GM23338 (cell line): ENCODE measurements around the gene PPP2R5D.
"Not testable (repeated sequence)": the region's sequence is repeated elsewhere in the genome, so short reads cannot be mapped to it uniquely, and the experiment has no call there.

Source experiments
- CREB1 ChIP-seq: fragments of 250-450 bp; sonication (Bioruptor Pico); IDR thresholded peaks from 2 replicates; pipeline ENCODE4 v1.5.0; 2020; ENCODE audit warnings: low read depth, mild to moderate bottlenecking, moderate library complexity
- CTCF ChIP-seq, 2 experiments: fragments of 200-600 bp in 1 of 2; sonication (generic) in 1 of 2; conservative IDR thresholded peaks; 2 replicates each; pipeline versions ENCODE4 v1.5.1 to v1.6.1; 2016 to 2017; ENCODE audit warnings: antibody characterized with exemption in 2 of 2, low read depth in 2 of 2, mild to moderate bottlenecking in 2 of 2, moderate library complexity in 1 of 2
- ETS1 ChIP-seq: IDR thresholded peaks from 2 replicates; pipeline ENCODE4 v1.6.1; 2016; ENCODE audit warnings: antibody characterized with exemption
- EZH2 ChIP-seq: fragments of 200-600 bp; sonication (generic); IDR thresholded peaks from one replicate; pipeline ENCODE4 v1.8.0; 2017; ENCODE audit warnings: antibody characterized with exemption, mild to moderate bottlenecking, low read depth; ENCODE audit not compliant: unreplicated experiment
- EZH2phosphoT487 ChIP-seq: fragments of 200-600 bp; sonication (generic); IDR thresholded peaks from one replicate; pipeline ENCODE4 v1.8.1; 2018; ENCODE audit warnings: antibody characterized with exemption; ENCODE audit not compliant: unreplicated experiment
- JUNB ChIP-seq: IDR thresholded peaks from one replicate; pipeline ENCODE4 v1.6.1; 2016; ENCODE audit warnings: antibody characterized with exemption; ENCODE audit not compliant: unreplicated experiment
- NANOG ChIP-seq: IDR thresholded peaks from 2 replicates; pipeline ENCODE4 v1.6.1; 2016; ENCODE audit warnings: antibody characterized with exemption, borderline replicate concordance
- POLR2AphosphoS5 ChIP-seq: IDR thresholded peaks from 2 replicates; pipeline ENCODE4 v1.6.1; 2016; ENCODE audit warnings: antibody characterized with exemption, low read depth
- REST ChIP-seq: IDR thresholded peaks from one replicate; pipeline ENCODE4 v1.6.1; 2018; ENCODE audit warnings: antibody characterized with exemption; ENCODE audit not compliant: unreplicated experiment
- STAT1 ChIP-seq: IDR thresholded peaks from one replicate; pipeline ENCODE4 v1.6.1; 2016; ENCODE audit warnings: antibody characterized with exemption; ENCODE audit not compliant: unreplicated experiment
- ZNF114 ChIP-seq: fragments of 250-450 bp; sonication (Bioruptor Pico); IDR thresholded peaks from 2 replicates; pipeline ENCODE4 v1.5.0; 2020; ENCODE audit warnings: mild to moderate bottlenecking, moderate library complexity
- ZNF331 ChIP-seq: fragments of 250-450 bp; sonication (Bioruptor Pico); IDR thresholded peaks from 2 replicates; pipeline ENCODE4 v1.5.0; 2020; ENCODE audit warnings: low read depth, mild to moderate bottlenecking, moderate library complexity
- TF ChIP-seq, protein P1 (sequence below): fragments of 250-450 bp; sonication (Bioruptor Pico); IDR thresholded peaks from 2 replicates; pipeline ENCODE4 v1.5.0; 2020; ENCODE audit warnings: mild to moderate bottlenecking, moderate library complexity

GRCh38 chr6:43041475-43041874 lies 57.1 kb downstream of the PPP2R5D start:
- TF ChIP-seq CTCF (conservative IDR thresholded peaks at IDR 0.05; ENCODE audit: low read depth in 2 of 2); NANOG; REST; EZH2; ZNF114 (CRISPR knock-in tag); POLR2AphosphoS5; STAT1; EZH2phosphoT487; ZNF331 (CRISPR knock-in tag); JUNB; CREB1 (CRISPR knock-in tag); ETS1: not testable (repeated sequence)
- TF ChIP-seq, protein P1, sequence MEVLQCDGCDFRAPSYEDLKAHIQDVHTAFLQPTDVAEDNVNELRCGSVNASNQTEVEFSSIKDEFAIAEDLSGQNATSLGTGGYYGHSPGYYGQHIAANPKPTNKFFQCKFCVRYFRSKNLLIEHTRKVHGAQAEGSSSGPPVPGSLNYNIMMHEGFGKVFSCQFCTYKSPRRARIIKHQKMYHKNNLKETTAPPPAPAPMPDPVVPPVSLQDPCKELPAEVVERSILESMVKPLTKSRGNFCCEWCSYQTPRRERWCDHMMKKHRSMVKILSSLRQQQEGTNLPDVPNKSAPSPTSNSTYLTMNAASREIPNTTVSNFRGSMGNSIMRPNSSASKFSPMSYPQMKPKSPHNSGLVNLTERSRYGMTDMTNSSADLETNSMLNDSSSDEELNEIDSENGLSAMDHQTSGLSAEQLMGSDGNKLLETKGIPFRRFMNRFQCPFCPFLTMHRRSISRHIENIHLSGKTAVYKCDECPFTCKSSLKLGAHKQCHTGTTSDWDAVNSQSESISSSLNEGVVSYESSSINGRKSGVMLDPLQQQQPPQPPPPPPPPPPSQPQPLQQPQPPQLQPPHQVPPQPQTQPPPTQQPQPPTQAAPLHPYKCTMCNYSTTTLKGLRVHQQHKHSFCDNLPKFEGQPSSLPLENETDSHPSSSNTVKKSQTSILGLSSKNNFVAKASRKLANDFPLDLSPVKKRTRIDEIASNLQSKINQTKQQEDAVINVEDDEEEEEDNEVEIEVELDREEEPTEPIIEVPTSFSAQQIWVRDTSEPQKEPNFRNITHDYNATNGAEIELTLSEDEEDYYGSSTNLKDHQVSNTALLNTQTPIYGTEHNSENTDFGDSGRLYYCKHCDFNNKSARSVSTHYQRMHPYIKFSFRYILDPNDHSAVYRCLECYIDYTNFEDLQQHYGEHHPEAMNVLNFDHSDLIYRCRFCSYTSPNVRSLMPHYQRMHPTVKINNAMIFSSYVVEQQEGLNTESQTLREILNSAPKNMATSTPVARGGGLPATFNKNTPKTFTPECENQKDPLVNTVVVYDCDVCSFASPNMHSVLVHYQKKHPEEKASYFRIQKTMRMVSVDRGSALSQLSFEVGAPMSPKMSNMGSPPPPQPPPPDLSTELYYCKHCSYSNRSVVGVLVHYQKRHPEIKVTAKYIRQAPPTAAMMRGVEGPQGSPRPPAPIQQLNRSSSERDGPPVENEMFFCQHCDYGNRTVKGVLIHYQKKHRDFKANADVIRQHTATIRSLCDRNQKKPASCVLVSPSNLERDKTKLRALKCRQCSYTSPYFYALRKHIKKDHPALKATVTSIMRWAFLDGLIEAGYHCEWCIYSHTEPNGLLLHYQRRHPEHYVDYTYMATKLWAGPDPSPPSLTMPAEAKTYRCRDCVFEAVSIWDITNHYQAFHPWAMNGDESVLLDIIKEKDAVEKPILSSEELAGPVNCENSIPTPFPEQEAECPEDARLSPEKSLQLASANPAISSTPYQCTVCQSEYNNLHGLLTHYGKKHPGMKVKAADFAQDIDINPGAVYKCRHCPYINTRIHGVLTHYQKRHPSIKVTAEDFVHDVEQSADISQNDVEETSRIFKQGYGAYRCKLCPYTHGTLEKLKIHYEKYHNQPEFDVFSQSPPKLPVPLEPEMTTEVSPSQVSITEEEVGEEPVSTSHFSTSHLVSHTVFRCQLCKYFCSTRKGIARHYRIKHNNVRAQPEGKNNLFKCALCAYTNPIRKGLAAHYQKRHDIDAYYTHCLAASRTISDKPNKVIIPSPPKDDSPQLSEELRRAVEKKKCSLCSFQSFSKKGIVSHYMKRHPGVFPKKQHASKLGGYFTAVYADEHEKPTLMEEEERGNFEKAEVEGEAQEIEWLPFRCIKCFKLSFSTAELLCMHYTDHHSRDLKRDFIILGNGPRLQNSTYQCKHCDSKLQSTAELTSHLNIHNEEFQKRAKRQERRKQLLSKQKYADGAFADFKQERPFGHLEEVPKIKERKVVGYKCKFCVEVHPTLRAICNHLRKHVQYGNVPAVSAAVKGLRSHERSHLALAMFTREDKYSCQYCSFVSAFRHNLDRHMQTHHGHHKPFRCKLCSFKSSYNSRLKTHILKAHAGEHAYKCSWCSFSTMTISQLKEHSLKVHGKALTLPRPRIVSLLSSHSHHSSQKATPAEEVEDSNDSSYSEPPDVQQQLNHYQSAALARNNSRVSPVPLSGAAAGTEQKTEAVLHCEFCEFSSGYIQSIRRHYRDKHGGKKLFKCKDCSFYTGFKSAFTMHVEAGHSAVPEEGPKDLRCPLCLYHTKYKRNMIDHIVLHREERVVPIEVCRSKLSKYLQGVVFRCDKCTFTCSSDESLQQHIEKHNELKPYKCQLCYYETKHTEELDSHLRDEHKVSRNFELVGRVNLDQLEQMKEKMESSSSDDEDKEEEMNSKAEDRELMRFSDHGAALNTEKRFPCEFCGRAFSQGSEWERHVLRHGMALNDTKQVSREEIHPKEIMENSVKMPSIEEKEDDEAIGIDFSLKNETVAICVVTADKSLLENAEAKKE (CRISPR knock-in tag): not testable (repeated sequence)
